Stimulated activated naive CD8-positive, alpha-beta T cell treated with anti-CD3 and anti-CD28 coated beads, Interleukin-15, Interleukin-2, amounts not matched to agents 100 ng/mL and 50 ng/mL, for 24 hours (primary cell): ENCODE data around the gene UBTD1.
"Not testable (repeated sequence)": the region's sequence is repeated elsewhere in the genome, so short reads cannot be mapped to it uniquely, and the experiment has no call there.

Source experiments
- H3K27ac Mint-ChIP-seq: one replicate; pipeline ENCODE4 v1.8.0; 2021; ENCODE audit warnings: mild to moderate bottlenecking, mixed read lengths
- H3K27me3 Mint-ChIP-seq: one replicate; pipeline ENCODE4 v1.8.0; 2021; ENCODE audit warnings: mixed read lengths
- H3K36me3 Mint-ChIP-seq: one replicate; pipeline ENCODE4 v1.8.0; 2021; ENCODE audit warnings: low read depth, mixed read lengths
- H3K4me1 Mint-ChIP-seq: one replicate; pipeline ENCODE4 v1.8.0; 2021; ENCODE audit warnings: low read depth, mixed read lengths
- H3K4me3 Mint-ChIP-seq: one replicate; pipeline ENCODE4 v1.8.0; 2021; ENCODE audit warnings: mild to moderate bottlenecking, mixed read lengths
- H3K9me3 Mint-ChIP-seq: one replicate; pipeline ENCODE4 v1.8.0; 2021; ENCODE audit warnings: mixed read lengths

UBTD1 gene

DNA sequence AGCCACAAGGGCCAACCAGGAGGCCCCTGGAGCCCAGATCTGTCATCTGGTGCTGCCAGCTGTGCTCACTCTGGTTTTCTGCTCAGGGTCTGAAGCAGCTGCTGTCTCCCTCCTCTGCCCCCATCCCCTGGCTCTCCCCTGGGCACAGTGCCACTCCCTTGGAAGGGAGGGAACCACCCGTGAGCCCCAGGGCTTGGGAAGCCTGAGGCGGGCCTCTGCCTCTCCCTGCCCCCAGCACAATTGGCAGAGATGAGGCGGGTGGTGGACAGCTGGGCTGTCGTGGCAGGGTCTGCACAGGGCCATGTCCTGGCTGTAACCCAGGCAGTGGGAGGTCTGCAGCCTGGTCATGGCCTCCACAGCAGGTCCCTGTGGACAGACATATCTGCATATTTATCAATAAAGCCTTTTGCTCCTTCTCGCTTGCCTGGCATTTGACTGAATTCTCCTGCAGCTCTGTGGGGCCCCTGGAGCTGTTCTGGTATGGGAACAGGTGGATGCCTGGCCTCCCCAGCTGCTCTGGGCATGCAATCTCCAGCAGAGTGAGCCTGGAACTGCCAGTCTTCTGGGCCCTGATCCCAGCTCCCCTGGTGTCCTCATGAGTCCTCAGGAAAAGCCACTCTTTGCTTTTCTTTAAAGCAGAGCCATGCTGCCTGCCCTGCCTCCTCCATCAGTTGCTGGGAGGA lies 72.2 kb downstream of the UBTD1 start:
- Mint-ChIP-seq H3K27me3 (no peaks in the 10 kb centered on the region), H3K4me1 (no peaks in the 10 kb centered on the region), H3K36me3 (no peaks in the 10 kb centered on the region), H3K27ac (no peak overlapping the region), H3K9me3 (no peaks in the 10 kb centered on the region), H3K4me3 (no peak overlapping the region)

DNA sequence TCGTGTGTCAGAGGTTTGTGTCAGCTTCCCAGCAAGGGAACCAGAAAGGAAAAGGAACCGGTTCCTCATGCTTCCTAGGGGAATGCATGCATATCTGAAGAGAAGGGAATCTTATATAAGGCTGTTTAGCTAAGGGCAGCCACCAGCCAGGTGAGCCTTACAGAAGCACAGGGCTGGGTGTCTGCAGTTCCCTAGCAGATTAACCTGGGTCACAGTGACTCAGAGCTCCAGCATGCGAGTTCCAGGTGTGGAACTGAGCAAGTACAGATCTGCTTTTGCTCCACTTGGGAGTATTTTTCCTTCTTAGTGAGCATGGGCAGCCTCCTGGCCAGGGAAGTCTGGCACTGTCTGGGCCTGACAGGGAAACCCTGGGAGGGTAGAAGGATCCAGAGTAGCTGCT lies 72.9 kb downstream of the UBTD1 start:
- Mint-ChIP-seq H3K9me3 (no peaks in the 10 kb centered on the region), H3K27me3 (no peaks in the 10 kb centered on the region), H3K4me3 (no peak overlapping the region), H3K36me3 (no peaks in the 10 kb centered on the region), H3K27ac (no peak overlapping the region), H3K4me1 (no peaks in the 10 kb centered on the region)

DNA sequence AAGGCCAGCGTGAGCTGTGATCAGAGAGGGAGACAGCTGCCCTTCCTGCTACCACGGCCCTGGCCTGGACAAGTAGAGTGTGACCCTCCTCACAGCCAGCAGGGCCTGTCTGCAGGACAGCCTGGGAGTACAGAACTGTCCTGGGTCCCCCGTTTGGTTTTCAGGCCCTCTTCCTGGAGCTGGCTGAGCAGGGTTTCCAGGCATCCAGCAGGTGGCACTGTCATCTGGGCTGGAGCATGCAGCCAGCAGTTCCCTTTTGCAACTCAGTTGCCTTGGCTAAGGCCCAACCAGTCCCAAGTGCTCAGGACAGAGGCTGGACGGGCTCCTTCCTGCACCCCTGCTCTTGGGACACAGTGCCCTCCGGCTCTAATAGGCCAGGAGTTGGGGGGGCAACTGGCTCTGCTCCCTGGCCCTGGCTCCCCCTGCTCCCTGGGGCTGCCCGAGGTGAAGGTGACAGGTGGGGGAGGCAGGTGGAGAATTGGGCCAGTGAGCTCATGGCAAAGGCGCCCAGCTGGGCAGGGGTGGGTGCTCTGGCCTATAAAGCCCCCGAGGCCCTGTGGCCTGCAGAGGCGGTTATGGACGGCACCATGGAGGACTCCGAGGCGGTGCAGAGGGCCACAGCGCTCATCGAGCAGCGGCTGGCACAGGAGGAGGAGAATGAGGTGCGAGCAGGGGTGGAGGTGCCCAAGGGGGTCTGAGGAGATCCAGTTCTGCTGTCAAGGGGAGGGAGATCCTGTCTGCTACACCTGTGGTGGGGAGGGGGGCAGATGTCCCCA lies 73.7 kb downstream of the UBTD1 start, which contains the start of gene ANKRD2:
TSS of gene ANKRD2 (plus strand) at position 566 of the 776 bp plus-strand sequence. CDS start at position 576, 10 bp downstream.
- H3K36me3 Mint-ChIP-seq: no peaks in the 10 kb centered on the region
- H3K27me3 Mint-ChIP-seq: no peaks in the 10 kb centered on the region
- H3K9me3 Mint-ChIP-seq: no peaks in the 10 kb centered on the region

DNA sequence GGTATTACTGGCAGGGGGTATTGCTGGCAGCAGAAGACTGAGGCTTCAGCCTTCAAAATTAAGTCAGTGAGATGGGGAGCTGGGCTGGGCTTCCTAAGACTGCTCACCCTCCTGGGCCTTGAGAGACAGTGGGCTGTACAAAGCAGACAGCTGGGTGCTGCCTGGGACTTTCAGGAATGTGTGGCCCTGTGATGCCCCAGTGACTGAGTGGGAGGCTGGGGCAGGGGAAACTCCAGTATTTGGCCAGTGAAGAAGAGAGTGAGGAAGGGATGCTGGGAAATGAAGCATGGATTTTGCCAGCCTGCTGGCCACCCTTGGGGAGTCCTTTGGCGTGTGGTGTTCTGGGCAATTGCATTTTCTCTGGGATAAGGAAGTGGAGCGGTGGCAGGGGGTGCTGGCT lies 74.3 kb downstream of the UBTD1 start:
- Mint-ChIP-seq H3K27me3 (no peaks in the 10 kb centered on the region), H3K4me3 (no peak overlapping the region), H3K9me3 (no peaks in the 10 kb centered on the region), H3K36me3 (no peaks in the 10 kb centered on the region), H3K4me1 (no peaks in the 10 kb centered on the region), H3K27ac (no peak overlapping the region)

More for the DNA sequence above, 73.7 kb downstream of the UBTD1 start, which contains the start of gene ANKRD2:
- no peaks in the 10 kb centered on the region for H3K4me1 Mint-ChIP-seq
- H3K4me3 Mint-ChIP-seq: no peak within 1 kb of the TSS
- H3K27ac Mint-ChIP-seq: no peak within 1 kb of the TSS

DNA sequence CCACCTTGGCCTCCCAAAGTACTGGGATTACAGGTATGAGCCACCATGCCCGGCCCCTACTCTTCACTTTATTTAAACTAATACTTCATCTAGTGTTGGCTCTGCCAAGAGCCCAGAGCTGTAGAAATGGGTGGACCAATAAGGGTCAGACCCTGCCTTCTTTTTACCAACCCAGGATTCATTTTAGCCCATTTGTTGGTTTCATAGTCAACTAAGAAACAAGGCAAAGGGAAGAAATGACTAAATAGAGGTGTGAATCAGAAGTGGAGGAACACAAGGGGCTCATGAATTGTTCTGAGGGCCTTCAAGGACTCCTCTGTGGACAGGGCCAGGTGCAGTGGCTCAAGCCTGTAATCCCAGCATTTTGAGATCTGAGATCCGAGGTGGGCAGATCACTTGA lies 74.9 kb downstream of the UBTD1 start:
- no peak overlapping the region for H3K27ac Mint-ChIP-seq
- H3K4me3 Mint-ChIP-seq: no peak overlapping the region
- H3K4me1 Mint-ChIP-seq: no peaks in the 10 kb centered on the region
- H3K36me3 Mint-ChIP-seq: no peaks in the 10 kb centered on the region
- H3K9me3 Mint-ChIP-seq: no peaks in the 10 kb centered on the region
- peaks cover 3% of the 10 kb centered on the region for H3K27me3 Mint-ChIP-seq

DNA sequence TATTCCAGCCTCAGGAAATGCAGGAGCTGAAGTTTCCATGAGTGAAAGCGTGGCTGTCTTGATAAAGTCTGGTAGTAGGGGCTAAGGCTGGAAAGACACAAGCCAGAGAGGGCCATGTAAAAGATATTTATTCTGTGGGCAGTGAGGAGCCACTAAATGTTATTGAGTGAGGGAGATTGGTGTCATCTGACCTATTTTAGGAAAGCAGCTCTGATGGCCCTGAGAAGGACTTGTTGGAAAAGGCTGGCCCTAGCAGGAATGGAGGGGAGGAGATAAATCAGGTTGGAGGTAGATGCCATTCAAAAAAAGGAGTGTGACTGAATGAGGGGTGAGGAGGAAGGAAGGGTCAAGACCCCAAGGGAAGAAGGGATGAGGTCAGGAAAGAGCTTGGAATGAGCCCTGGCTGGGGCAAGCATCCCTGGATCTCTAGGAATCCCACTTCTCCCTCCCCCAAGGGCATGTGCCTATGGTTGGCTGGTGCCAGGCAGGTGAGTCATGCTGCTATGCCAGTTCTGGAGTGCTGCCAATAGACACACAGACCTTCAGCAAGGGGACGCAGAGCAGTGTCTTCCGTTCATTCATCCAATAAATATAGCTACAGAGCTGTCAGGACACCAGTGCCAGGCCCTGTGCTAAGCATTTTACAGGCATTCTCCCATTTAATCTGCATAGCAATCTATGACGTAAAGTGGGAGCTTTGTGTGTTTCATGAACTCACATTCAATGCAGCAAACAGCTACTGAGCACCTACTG lies 75.8 kb downstream of the UBTD1 start:
- H3K27ac Mint-ChIP-seq: no peak overlapping the region
- H3K4me3 Mint-ChIP-seq: no peak overlapping the region
- peaks cover 5% of the 10 kb centered on the region for H3K27me3 Mint-ChIP-seq
- H3K36me3 Mint-ChIP-seq: no peaks in the 10 kb centered on the region
- H3K4me1 Mint-ChIP-seq: no peaks in the 10 kb centered on the region
- no peaks in the 10 kb centered on the region for H3K9me3 Mint-ChIP-seq

DNA sequence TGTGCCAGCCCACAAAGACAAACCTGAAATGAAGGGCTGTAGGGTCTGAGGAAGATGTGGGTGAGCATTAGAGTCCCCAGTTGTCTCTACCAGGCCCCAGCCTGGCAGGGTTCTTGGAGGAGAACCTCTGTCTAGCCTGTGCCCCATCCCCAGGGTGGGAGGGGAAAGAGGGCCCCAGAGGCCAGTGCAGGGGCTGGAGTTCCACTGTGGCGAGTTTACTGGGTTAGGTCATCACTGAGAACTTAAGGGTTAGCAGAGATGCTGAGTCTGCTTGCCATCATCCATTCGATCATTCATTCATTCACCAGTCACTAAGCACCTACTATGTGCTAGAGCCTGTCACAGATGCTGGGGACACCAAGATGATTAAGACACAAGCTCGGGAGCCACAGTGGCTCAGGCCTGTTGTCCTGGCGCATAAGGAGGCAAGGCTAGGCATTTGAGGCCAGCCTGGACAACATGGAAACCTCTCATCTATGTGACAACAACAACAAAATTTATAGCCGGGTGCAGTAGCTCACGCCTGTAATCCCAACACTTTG lies 76.5 kb downstream of the UBTD1 start:
- Mint-ChIP-seq H3K27me3 (peaks cover 5% of the 10 kb centered on the region), H3K27ac (no peak overlapping the region), H3K4me1 (no peaks in the 10 kb centered on the region), H3K36me3 (no peaks in the 10 kb centered on the region), H3K9me3 (no peaks in the 10 kb centered on the region), H3K4me3 (no peak overlapping the region)

DNA sequence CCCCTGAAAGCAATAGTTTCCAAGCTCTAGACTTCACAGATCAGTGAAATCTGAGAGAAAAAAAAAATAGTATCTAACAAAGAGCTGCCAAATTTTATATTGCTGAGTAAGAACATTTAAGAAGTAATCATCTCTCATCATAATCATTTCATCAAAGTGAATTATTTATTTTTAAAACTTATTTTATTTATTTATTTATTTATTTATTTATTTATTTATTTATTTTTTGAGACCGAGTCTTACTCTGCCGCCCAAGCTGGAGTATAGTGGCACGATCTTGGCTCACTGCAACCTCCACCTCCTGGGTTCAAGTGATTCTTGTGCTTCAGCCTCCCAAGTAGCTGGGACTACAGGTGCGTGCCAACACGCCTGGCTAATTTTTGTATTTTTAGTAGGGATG lies 77.8 kb downstream of the UBTD1 start:
- not testable (repeated sequence) for H3K4me1 Mint-ChIP-seq, H3K9me3 Mint-ChIP-seq, H3K36me3 Mint-ChIP-seq, H3K27me3 Mint-ChIP-seq, H3K27ac Mint-ChIP-seq, H3K4me3 Mint-ChIP-seq

DNA sequence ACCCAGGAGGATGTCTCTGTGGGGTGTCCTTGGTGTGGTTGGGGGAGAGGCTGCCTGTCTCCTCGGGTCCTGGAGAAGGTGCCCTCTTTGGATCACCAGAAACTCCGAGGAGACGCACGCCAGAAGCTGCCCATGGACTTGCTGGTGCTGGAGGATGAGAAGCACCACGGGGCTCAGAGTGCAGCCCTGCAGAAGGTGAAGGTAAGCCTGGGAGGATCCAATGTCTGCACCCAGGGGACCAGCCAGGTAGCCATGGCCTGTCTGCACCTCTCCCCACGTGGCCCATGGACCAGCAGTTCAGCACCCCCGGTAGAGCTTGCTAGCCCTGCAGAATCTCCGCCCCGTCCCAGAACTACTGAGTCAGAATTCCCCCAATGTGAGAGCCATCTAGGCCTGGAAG lies 79.0 kb downstream of the UBTD1 start:
- Mint-ChIP-seq H3K4me3 (no peak overlapping the region), H3K27ac (no peak overlapping the region), H3K36me3 (no peaks in the 10 kb centered on the region), H3K4me1 (no peaks in the 10 kb centered on the region), H3K9me3 (no peaks in the 10 kb centered on the region), H3K27me3 (peaks cover 5% of the 10 kb centered on the region)

DNA sequence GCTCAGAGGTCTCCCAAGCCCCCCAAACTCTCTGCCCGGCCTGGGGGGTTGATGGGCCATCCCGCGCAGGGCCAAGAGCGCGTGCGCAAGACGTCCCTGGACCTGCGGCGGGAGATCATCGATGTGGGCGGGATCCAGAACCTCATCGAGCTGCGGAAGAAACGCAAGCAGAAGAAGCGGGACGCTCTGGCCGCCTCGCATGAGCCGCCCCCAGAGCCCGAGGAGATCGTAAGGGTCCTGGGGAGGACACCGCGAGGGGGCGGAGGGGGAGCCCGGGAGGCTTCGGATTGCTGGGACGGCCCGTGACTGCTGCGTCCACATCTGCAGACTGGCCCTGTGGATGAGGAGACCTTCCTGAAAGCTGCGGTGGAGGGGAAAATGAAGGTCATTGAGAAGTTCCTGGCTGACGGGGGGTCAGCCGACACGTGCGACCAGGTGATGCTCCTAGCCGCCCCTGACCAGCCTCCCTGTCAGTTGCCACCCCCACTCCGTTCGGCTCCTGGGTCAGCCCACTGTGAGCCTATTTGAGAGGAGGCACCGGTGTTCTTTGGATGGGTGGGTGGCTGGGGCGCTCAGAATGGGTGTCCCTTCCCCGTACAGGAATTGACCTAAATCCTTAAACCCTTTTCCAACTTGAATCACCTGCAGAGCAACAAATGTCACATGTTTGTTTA lies 79.6 kb downstream of the UBTD1 start:
- H3K4me3 Mint-ChIP-seq: no peak overlapping the region
- H3K27ac Mint-ChIP-seq: no peak overlapping the region
- H3K4me1 Mint-ChIP-seq: no peaks in the 10 kb centered on the region
- peaks cover 5% of the 10 kb centered on the region for H3K27me3 Mint-ChIP-seq
- H3K9me3 Mint-ChIP-seq: no peaks in the 10 kb centered on the region
- H3K36me3 Mint-ChIP-seq: no peaks in the 10 kb centered on the region

DNA sequence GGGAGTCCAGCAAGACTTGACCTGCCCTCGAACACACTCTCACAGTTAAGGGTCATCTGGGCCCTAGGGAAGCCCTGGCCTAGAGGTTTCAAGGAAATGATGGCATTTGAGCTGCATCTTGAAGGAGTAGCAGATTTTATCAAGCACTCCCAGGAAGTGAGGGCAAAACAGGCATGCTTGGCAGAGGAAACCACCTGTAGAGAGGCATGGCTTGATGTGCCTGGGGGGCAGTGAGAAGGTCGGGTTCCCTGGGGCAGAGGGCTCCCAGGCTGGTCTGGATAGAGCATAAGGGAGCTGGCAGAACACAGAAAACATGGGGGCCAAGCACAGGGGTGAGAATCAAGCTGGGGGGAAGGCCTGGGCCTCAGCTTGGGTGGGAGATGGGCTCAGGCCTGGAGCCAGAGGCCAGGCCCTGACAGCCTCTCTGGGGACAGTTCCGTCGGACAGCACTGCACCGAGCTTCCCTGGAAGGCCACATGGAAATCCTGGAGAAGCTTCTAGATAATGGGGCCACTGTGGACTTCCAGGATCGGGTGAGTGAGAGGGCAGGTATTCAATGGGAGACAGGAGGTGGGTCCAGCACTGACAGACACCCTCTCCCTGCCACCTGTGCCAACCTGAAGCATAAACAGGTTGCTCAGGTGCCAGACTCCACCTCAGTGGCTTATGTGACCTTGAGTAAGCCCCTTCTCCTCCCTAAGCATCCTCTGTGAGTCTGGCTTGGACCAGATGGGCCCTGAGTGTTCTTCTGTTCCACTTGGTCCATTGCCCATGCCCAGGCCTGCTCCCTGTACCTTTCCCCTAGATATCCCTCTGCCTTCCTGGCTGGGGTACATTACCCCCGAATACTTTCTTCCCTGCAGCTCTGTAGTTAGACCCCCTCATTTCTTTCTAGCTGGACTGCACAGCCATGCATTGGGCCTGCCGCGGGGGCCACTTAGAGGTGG lies 82.0 kb downstream of the UBTD1 start:
- peaks cover 5% of the 10 kb centered on the region for H3K27me3 Mint-ChIP-seq
- H3K9me3 Mint-ChIP-seq: no peaks in the 10 kb centered on the region
- H3K4me3 Mint-ChIP-seq: no peak overlapping the region
- H3K4me1 Mint-ChIP-seq: no peaks in the 10 kb centered on the region
- no peaks in the 10 kb centered on the region for H3K36me3 Mint-ChIP-seq
- H3K27ac Mint-ChIP-seq: no peak overlapping the region

DNA sequence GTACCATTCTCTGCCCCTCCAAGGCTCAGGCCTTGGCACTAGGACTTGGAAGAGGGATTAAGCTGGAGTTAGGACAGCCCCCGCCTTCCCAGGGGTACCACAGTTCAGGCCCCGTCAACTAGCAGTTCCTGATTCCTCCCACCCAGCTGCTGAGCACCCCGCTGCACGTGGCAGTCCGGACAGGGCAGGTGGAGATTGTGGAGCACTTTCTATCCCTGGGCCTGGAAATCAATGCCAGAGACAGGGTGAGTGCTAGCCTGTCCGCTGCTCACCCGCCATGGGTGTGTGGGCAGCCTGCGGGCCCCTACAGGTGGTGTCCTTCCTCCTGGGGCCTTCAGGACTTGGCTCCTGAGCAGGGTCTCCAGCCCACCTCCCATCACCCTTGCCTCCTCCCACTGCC lies 83.4 kb downstream of the UBTD1 start:
- Mint-ChIP-seq H3K9me3 (no peaks in the 10 kb centered on the region), H3K27ac (no peak overlapping the region), H3K4me1 (no peaks in the 10 kb centered on the region), H3K36me3 (no peaks in the 10 kb centered on the region), H3K27me3 (peaks cover 5% of the 10 kb centered on the region), H3K4me3 (no peak overlapping the region)

DNA sequence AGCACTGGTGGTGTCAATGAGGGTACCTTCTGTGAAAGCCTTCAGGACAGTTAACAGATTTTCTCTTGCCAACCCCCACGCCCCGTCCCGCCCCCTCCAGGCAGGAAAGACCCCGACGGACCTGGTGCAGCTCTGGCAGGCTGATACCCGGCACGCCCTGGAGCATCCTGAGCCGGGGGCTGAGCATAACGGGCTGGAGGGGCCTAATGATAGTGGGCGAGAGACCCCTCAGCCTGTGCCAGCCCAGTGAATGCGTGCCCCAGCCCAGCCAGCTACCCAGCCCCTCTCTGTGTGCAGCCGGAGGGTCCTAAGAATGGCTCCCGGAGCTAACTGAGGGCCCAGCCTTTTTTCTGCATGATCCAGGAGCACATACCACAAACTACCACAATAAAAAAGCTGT lies 84.8 kb downstream of the UBTD1 start:
- Mint-ChIP-seq H3K4me3 (no peak overlapping the region), H3K4me1 (no peaks in the 10 kb centered on the region), H3K27me3 (peaks cover 4% of the 10 kb centered on the region), H3K9me3 (no peaks in the 10 kb centered on the region), H3K36me3 (no peaks in the 10 kb centered on the region), H3K27ac (no peak overlapping the region)
